RKO (cell line): ENCODE measurements around the gene TYROBP.

Experiments
- DNase-seq: peaks from one replicate; pipeline ENCODE4 v3.0.0-alpha.2; 2016; ENCODE audit warnings: low spot score

Gene TYROBP

GRCh38 chr19:35870124-35870736 is 37.9 kb downstream of the TYROBP start:
- DNase-seq: peak; percentile 69

GRCh38 chr19:35869327-35870123 is 38.6 kb downstream of the TYROBP start:
- peak; percentile 90 for DNase-seq

GRCh38 chr19:35868823-35869326 is 39.2 kb downstream of the TYROBP start:
- DNase-seq: no peak

- peak; percentile 62 for DNase-seq
Measured at GRCh38 chr19:35868172-35868822, 39.8 kb downstream of the TYROBP start, which contains the start of gene APLP1. TSS of gene APLP1 (plus strand) at chr19:35868574. CDS start at chr19:35868637, 63 bp downstream.

- no peak for DNase-seq
Measured at GRCh38 chr19:35863018-35863417, 45.1 kb downstream of the TYROBP start.

GRCh38 chr19:35862528-35862927 is 45.6 kb downstream of the TYROBP start:
- DNase-seq: no peak

GRCh38 chr19:35861640-35862160 is 46.4 kb downstream of the TYROBP start:
- DNase-seq: no peak

GRCh38 chr19:35860818-35861639 is 47.1 kb downstream of the TYROBP start:
- DNase-seq: no peak

GRCh38 chr19:35860436-35860817 is 47.7 kb downstream of the TYROBP start:
- no peak for DNase-seq

GRCh38 chr19:35859414-35859813 is 48.7 kb downstream of the TYROBP start:
- DNase-seq: no peak

GRCh38 chr19:35858311-35858710 is 49.8 kb downstream of the TYROBP start:
- DNase-seq: no peak

- no peak for DNase-seq
Measured at GRCh38 chr19:35856546-35857149, 51.4 kb downstream of the TYROBP start, which contains the start of gene KIRREL2. TSS of gene KIRREL2 (plus strand) at chr19:35856911. CDS start at chr19:35857120, 209 bp downstream.
